HG03520 (cell line): ENCODE measurements around the gene CLASP1.
"Not testable (repeated sequence)": the region's sequence is repeated elsewhere in the genome, so short reads cannot be mapped to it uniquely, and the experiment has no call there.

Source experiments
- ATAC-seq: cut with Tn5 transposase; IDR thresholded peaks from one replicate; pipeline ENCODE4 v1.9.1; 2021; ENCODE audit warnings: mild to moderate bottlenecking, moderate library complexity; ENCODE audit not compliant: unreplicated experiment

The CLASP1 gene

DNA sequence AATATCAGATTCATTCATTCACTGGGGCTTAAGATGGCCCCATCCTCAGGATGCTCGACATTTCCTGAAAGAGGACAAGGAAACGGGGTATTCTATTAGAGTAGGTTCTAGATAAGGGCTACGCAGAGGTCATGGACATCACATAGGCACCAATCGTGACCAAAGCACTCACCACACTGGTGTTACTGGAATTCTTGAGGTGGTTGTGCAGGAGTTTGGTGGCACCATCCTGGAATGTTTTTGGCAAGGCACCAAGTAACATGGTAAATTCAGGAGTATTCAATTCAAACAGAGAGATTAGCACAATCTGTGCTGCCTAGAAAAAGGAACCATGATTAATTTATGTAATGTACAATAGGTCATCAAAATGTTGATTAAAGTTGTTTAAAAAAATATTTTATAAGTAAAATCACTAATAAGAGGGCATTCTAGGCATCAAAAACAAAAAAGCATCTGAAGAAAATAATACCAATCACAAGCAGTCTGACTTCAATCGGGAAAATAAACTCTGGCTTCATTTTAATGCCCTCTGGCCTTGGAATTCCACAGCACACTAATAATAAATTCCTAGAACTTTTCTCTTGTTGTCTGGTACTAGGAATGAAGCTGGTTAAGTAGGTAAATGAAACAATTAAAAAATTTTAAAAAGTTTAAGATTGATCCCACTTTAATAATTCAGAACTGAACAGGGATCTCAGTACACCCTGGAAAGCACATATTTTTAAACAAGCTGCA lies 261.5 kb downstream of the CLASP1 start:
- ATAC-seq, result no peak

- no peak for ATAC-seq
Measured at GRCh38 chr2:121386707-121387106, 262.6 kb downstream of the CLASP1 start.

DNA sequence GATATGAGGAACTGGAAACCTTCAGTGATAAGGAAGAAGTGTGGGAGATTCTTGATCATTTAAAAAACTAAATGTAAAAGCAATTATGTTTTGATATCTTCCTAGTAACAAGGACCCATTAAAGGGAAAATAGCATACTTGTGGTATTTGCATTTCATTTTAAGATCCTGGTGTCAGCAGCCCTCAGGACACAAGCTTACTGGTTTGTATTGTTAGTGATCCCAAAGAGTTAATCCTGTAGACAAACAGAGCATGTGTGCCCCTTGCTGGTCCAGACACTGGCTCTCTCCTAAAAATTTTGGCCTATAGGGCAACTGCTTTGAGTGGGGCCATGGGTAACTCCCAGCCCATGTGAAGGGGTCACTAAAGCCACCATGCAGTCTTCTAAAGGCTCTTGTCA lies 263.2 kb downstream of the CLASP1 start:
- ATAC-seq, result no peak

GRCh38 chr2:121382744-121383143 lies 266.5 kb downstream of the CLASP1 start:
- ATAC-seq, result no peak

GRCh38 chr2:121377646-121378045 lies 271.6 kb downstream of the CLASP1 start:
- ATAC-seq, result no peak

DNA sequence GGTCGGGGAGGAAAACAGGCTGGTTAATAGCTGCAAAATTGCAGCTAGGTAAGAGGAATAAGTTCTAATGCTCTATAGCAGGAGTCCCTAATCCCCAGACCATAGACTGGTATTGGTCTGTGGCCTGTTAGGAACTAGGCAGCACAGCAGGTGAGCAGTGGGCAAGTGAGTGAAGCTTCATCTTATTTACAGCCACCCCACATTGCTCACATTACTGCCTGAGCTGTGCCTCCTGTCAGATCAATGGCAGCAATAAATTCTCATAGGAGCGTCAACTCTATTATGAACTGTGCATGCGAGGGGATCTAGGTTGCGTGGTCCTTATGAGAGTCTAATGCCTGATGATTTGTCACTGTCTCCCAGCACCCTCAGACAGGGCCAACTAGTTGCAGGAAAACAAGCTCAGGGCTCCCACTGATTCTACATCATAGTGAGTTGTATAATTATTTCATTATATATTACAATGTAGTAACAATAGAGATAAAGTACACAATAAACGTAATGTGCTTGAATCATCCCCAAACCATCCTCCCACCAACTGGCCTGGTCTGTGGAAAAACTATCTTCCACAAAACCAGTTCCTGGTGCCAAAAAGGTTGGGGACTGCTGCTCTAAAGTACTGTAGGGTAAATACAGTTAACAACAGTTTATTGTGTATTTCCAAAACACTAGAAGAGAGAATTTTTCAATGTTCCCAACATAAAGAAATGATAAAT lies 272.6 kb downstream of the CLASP1 start:
- no peak for ATAC-seq

DNA sequence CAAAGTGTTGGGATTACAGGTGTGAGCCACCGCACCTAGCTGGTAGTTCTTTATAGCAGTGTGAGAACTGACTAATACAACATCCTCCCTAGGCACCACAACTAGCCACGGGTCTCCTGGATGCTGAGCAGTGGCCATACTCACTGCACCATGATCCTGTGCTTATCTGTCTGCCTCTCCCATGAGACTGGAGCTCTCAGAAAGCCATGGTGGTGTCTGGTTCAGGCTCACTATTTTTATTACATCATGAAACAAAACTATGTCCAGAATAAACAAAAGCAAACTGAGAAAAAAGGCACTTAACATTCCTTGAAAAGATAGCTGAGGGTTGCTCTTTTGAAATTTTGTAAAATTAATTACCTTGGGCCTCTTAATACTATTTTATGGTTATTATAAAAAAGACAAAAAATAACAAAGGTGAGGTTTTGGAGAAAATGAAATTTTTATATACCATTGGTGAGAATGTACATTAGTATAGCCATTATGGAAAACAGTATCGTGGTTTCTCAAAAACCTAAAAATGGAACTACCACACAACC lies 273.6 kb downstream of the CLASP1 start:
- no peak for ATAC-seq

- not testable (repeated sequence) for ATAC-seq
Measured at GRCh38 chr2:121374412-121375075, 274.7 kb downstream of the CLASP1 start.

GRCh38 chr2:121372721-121373353 lies 276.4 kb downstream of the CLASP1 start:
- no peak for ATAC-seq

DNA sequence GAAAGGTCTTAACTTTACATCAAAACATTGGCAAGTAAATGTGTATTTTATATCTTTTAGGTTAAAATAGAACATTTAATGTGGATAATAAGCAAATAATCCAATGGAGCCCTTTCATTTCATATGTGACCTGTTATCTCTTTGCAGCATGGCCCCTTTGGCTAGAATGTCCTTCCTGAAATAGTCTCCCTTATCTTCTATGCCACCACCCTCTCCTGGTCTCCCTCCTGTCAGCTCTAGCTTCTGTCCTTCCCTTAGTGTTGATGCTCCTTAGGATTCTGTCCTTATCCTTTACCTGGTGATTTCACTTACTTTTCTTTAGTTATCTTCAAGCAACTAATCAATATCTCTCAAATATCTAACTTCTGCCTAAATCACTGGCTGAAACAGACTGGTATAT lies 277.2 kb downstream of the CLASP1 start:
- no peak for ATAC-seq

GRCh38 chr2:121368836-121369235 lies 280.4 kb downstream of the CLASP1 start:
- ATAC-seq, result no peak

- no peak for ATAC-seq
Measured at GRCh38 chr2:121368155-121368554, 281.1 kb downstream of the CLASP1 start.

- ATAC-seq, result no peak
Measured at GRCh38 chr2:121367246-121367900, 281.9 kb downstream of the CLASP1 start.

- no peak for ATAC-seq
Measured at GRCh38 chr2:121366040-121366439, 283.2 kb downstream of the CLASP1 start.

- no peak for ATAC-seq
Measured at GRCh38 chr2:121365061-121365460, 284.2 kb downstream of the CLASP1 start.

- ATAC-seq, result no peak
Measured at GRCh38 chr2:121363632-121364420, 285.4 kb downstream of the CLASP1 start.

GRCh38 chr2:121362774-121363173 lies 286.5 kb downstream of the CLASP1 start:
- no peak for ATAC-seq

DNA sequence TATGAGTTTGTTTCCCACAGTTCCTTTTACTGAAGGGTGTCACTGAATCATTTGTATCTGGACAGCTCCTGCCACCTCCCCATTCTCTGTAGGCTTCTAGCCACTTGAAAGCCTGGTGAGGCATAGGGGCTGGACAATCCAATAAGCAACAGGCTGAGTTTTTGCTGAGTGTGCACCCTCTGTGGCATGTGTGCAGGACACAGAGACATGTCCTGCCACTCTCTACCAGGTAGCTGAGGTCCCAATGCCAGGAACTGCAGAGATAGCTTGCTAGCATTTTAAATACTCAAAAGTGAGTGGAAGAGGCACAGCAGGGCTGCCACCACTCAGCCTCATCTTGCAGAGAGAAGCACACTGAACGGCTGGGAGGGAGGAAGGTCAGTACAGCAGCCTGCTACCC lies 287.0 kb downstream of the CLASP1 start:
- no peak for ATAC-seq

DNA sequence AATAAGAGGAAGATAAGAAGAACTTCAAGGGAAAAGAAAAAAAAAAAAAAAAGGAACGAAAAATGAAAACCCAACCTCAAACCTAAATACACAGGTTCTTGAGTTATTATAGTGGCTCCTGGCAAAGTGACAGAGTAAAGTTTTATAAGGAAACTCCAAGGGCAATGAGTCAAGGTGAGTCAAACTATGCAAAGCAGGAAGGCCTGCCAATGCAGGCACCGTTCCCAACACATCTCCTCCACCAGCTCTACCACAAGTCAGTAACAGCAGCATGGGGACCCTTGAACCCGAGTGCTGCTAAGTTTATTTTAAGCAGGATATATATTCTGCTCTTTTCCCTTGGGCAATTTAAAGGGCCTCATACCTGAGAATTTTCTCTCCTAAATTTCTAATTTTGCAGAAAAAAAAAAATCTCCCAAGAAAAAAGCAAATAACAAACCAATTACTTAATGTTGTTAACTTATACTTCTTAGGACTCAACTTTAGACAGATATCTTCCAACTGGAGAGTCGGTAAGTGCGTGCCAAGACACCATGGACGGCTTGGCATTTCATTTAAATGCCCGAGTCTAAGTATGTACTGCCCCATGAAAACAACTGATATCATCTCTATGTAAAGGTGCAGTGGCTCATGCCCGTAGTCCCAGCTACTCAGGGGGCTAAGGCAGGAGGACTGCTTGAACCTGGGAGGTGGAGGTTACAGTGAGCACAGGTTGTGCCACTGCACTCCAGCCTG lies 288.5 kb downstream of the CLASP1 start:
- ATAC-seq, result no peak
